ENCODE results near the gene BLMH. TPM values are rescaled to one million over a fixed set of nuclear protein-coding genes. Genes with fewer than 3 reads are reported as not detected.

Gene BLMH
- total RNA-seq, 2 donors from 2014 or later: 18.7 to 48.1 TPM

DNA sequence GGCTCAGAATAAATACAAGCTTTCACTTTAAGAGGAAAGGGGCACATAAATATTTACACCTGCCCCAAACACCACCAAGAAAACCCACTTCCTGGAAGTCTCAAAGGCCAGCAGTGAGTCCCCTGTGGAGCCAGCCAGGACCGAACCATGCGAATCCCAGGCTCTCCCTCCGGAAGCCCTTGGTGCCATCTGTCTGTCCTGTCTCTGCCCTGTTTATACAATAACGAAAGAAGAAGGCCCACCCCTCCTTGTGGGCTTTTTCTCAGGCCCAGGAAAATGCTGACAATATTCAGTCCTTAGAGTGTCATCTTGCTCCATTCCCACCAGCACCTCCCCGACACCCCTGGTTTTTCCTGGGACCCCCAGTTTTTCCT lies 52.7 kb downstream of the BLMH start:
- no peak overlapping the region for H3K27ac ChIP-seq
- no peaks in the 10 kb centered on the region for H3K9me3 ChIP-seq
- WGBS, 2 donors: 59 to 72% methylated on average over 5 of the region's 5 CpGs
- DNase-seq (no peak), ATAC-seq (no peak)
- peaks cover 17% of the 10 kb centered on the region for H3K4me1 ChIP-seq
- no peak for TF ChIP-seq POLR2A (IDR thresholded peaks at IDR 0.05)
- TF ChIP-seq, protein P1, sequence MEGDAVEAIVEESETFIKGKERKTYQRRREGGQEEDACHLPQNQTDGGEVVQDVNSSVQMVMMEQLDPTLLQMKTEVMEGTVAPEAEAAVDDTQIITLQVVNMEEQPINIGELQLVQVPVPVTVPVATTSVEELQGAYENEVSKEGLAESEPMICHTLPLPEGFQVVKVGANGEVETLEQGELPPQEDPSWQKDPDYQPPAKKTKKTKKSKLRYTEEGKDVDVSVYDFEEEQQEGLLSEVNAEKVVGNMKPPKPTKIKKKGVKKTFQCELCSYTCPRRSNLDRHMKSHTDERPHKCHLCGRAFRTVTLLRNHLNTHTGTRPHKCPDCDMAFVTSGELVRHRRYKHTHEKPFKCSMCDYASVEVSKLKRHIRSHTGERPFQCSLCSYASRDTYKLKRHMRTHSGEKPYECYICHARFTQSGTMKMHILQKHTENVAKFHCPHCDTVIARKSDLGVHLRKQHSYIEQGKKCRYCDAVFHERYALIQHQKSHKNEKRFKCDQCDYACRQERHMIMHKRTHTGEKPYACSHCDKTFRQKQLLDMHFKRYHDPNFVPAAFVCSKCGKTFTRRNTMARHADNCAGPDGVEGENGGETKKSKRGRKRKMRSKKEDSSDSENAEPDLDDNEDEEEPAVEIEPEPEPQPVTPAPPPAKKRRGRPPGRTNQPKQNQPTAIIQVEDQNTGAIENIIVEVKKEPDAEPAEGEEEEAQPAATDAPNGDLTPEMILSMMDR (IDR thresholded peaks at IDR 0.05): no peak
- no peak overlapping the region for H3K4me3 ChIP-seq
- no peaks in the 10 kb centered on the region for H3K27me3 ChIP-seq
- no peaks in the 10 kb centered on the region for H3K36me3 ChIP-seq (replicated peaks in 1 of 2; ENCODE audit: insufficient read depth in 1 of 2, low read depth in 2 of 2)
- intact Hi-C loops (cut with DNase I): no loop called here

DNA sequence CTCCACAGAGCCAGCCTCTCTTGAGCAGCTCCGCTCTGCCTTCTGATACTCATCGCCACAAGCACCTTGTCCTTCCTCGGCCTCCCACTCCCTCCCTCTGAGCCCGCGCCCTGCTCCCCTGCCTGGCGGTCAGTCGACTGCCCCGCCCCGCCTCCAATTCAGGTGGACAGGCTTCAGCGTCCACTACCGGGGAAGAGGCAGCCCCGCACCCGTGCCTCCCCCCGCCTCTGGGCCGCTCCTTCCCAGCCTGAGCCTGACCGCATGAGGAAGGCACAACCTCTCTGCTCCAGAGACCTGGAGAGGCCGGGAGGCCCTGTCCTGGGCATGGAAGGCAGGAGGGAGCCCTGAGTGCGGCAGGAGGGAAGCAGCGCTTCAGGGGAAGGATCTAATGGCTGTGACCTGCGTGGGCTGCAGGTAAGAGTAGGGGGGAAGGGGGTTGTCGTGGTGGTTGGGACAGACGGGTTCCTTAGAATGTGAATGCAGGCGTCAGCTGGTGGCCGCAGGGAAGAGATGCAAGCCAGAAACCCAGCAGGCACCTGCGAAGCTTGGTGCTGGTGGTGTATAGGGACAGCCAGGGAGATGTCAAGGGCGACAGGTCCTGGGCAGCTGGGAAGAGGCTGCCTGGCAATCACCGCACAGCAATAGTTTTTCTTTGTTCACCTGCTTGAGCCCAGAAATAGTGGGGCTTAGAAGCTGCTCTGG lies 53.2 kb downstream of the BLMH start:
- no peak for ATAC-seq
- H3K27ac ChIP-seq: no peak overlapping the region
- WGBS, 2 donors: 47 to 62% methylated on average over 27 of the region's 27 CpGs

DNA sequence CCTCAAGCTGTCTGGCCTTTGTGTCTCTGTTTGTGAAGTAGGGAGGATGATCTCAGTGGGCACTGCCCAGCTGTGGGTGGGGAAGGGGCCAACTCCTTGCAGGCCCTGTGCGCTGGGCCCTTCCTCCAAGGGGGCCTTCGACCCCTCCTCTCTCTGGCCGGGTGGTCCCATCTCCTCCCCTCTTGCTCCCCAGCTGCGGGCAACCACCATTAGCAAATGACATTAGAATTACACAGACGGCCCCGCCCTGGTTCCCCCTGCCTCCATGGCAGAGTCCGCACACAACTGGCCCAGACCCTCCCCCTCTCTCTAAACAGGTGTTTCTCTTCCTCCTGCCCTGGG lies 53.8 kb downstream of the BLMH start:
- intact Hi-C loops (cut with DNase I): no loop called here
- peaks cover 17% of the 10 kb centered on the region for H3K4me1 ChIP-seq
- H3K9me3 ChIP-seq: no peaks in the 10 kb centered on the region
- H3K27ac ChIP-seq: no peak overlapping the region
- no peaks in the 10 kb centered on the region for H3K27me3 ChIP-seq
- ATAC-seq: no peak
- TF ChIP-seq, protein P1 (IDR thresholded peaks at IDR 0.05): no peak
- no peak for TF ChIP-seq POLR2A (IDR thresholded peaks at IDR 0.05)
- DNase-seq: no peak
- 28 to 49% methylated on average over 7 of the region's 7 CpGs for WGBS, 2 donors
- H3K4me3 ChIP-seq: no peak overlapping the region
- no peaks in the 10 kb centered on the region for H3K36me3 ChIP-seq (replicated peaks in 1 of 2; ENCODE audit: insufficient read depth in 1 of 2, low read depth in 2 of 2)

More for the DNA sequence above, 53.2 kb downstream of the BLMH start:
- intact Hi-C loops (cut with DNase I): no loop called here
- no peaks in the 10 kb centered on the region for H3K9me3 ChIP-seq
- H3K36me3 ChIP-seq (replicated peaks in 1 of 2; ENCODE audit: insufficient read depth in 1 of 2, low read depth in 2 of 2): no peaks in the 10 kb centered on the region
- no peaks in the 10 kb centered on the region for H3K27me3 ChIP-seq
- H3K4me1 ChIP-seq: peaks cover 17% of the 10 kb centered on the region
- DNase-seq: no peak
- TF ChIP-seq, protein P1 (IDR thresholded peaks at IDR 0.05): no peak
- no peak overlapping the region for H3K4me3 ChIP-seq

DNA sequence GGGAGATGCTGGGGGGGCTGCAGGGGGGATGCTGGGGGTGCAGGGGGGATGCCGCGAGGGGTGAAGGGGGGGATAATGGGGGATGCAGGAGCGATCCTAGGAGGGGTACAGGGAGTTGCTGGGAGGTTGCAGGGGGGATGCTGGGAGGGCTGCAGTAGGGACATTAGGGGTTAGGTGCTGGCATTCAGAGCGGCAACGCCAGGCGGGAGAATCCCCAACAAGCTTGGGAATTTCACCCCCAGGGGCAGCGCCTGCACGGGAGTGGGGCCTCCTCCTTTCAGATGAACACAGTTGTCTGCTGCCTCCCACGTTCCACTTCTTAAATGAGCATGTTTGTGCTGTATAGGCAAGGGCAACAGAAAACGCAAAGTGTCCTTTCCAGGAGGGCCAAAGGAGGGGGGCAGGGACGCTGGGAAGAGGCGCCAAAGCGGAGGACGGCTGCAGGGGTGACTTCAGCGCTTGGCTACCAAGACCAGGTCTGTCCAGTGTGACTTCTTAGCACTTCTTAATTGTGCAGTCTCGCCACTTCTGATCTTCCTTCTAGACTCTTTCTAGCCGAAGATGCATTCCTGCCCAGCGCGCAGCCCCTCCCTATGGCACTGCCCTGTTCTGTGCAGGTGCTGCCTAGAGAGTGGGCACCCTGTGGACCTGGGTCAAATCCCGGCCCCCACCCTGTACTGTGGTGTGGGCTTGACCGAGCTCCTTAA lies 54.3 kb downstream of the BLMH start:
- TF ChIP-seq, protein P1 (IDR thresholded peaks at IDR 0.05): no peak
- no peak for TF ChIP-seq POLR2A (IDR thresholded peaks at IDR 0.05)
- intact Hi-C loops (cut with DNase I): no loop called here
- no peaks in the 10 kb centered on the region for H3K27me3 ChIP-seq
- ATAC-seq (no peak), DNase-seq (no peak)
- no peaks in the 10 kb centered on the region for H3K9me3 ChIP-seq
- no peak overlapping the region for H3K27ac ChIP-seq
- 32 to 43% methylated on average over 21 of the region's 21 CpGs for WGBS, 2 donors
- H3K36me3 ChIP-seq (replicated peaks in 1 of 2; ENCODE audit: insufficient read depth in 1 of 2, low read depth in 2 of 2): no peaks in the 10 kb centered on the region
- H3K4me1 ChIP-seq: peaks cover 17% of the 10 kb centered on the region
- no peak overlapping the region for H3K4me3 ChIP-seq

DNA sequence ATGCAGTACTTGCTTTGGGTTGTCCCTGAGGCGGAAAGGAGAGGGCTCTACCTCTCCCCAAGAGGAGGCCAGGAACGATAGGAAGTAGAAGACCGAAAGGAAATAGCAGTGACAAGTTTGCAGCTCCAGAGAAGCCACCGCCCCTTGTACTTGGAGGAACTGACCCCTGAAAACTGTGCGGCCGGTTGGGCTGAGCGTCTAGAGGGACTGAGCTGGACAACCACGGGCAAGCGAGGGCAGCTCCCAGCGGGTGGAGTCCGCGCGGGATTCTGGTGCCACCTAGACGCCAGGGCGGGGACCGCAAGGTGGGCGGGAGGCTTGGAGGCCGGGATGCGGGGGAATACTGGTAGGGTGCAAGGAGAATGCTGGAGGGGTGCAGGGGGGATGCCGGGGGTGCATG lies 55.0 kb downstream of the BLMH start:
- intact Hi-C loops (cut with DNase I): no loop called here
- DNase-seq (peak; percentile 61 to 70 (median 66)), ATAC-seq (peak; percentile 74)
- Histone ChIP-seq H3K9me3 (no peaks in the 10 kb centered on the region), H3K36me3 (replicated peaks in 1 of 2; ENCODE audit: insufficient read depth in 1 of 2, low read depth in 2 of 2) (no peaks in the 10 kb centered on the region), H3K27me3 (no peaks in the 10 kb centered on the region), H3K4me1 (peaks cover 17% of the 10 kb centered on the region), H3K4me3 (no peak overlapping the region), H3K27ac (no peak overlapping the region)
- WGBS, 2 donors: 9 to 11% methylated on average over 18 of the region's 20 CpGs
- peak in 1 of 3 donors; percentile 12 for TF ChIP-seq POLR2A (IDR thresholded peaks at IDR 0.05)
- TF ChIP-seq, protein P1 (IDR thresholded peaks at IDR 0.05): peak in 6 of 7 experiments; percentile 15 to 51 (median 44)
